IPS DF 6.9 (cell line): ENCODE data around the gene CCDC71L.

ENCODE experiments used
- DNase-seq: peaks from one replicate; pipeline ENCODE4 v3.0.0-alpha.2; 2013; ENCODE audit warnings: low read depth, low spot score
- H3K27ac ChIP-seq: one replicate; pipeline ENCODE4 v1.5.1; 2013; ENCODE audit warnings: low read length, control low read depth
- H3K27me3 ChIP-seq: 2 replicates; pipeline ENCODE4 v1.6.1; 2013; ENCODE audit warnings: mild to moderate bottlenecking, low read length; ENCODE audit not compliant: control insufficient read depth, insufficient read depth
- H3K36me3 ChIP-seq: 2 replicates; pipeline ENCODE4 v1.6.1; 2013; ENCODE audit warnings: low read length; ENCODE audit not compliant: control insufficient read depth, insufficient read depth
- H3K4me1 ChIP-seq: 2 replicates; pipeline ENCODE4 v1.6.1; 2013; ENCODE audit warnings: low read length; ENCODE audit not compliant: control insufficient read depth, insufficient read depth
- H3K4me3 ChIP-seq: 2 replicates; pipeline ENCODE4 v1.5.1; 2013; ENCODE audit warnings: mild to moderate bottlenecking, low read length
- H3K9me3 ChIP-seq: 2 replicates; pipeline ENCODE4 v1.6.1; 2013; ENCODE audit warnings: low read length, inconsistent platforms; ENCODE audit not compliant: control insufficient read depth, insufficient read depth
- WGBS: extraction: QIAGEN DNeasy Blood & Tissue Kit; methylation state at CpG from one replicate; pipeline ENCODE4 v1.1.7; 2013; ENCODE audit warnings: mixed read lengths, missing lambda C conversion rate; ENCODE audit not compliant: insufficient read length, insufficient coverage; 5-methylcytosine and 5-hydroxymethylcytosine counted together

CCDC71L gene

DNA sequence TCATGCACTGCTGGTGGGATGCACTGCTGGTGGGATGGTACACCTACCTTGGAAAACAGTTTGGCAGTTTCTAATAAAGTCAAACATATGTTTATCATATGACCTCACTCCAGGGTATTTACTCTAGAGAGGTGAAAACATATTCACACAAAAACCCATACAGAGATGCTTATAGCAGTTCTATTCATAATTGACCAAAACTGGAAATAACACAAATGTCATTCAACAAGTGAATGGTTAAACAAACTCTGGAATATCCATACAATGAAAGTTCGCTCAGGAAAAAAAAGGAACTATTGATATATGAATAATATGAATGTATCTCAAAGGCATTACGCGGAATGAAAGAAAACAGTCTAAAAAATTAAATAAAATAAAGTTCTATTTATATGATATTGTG is 19.5 kb downstream of the CCDC71L start:
- Histone ChIP-seq H3K4me3 (no peak overlapping the region), H3K9me3 (no peaks in the 10 kb centered on the region), H3K4me1 (no peaks in the 10 kb centered on the region), H3K36me3 (no peaks in the 10 kb centered on the region), H3K27ac (no peak overlapping the region), H3K27me3 (no peaks in the 10 kb centered on the region)
- no peak for DNase-seq
- no CpG with 5 or more reads among the region's 3 CpGs for WGBS

DNA sequence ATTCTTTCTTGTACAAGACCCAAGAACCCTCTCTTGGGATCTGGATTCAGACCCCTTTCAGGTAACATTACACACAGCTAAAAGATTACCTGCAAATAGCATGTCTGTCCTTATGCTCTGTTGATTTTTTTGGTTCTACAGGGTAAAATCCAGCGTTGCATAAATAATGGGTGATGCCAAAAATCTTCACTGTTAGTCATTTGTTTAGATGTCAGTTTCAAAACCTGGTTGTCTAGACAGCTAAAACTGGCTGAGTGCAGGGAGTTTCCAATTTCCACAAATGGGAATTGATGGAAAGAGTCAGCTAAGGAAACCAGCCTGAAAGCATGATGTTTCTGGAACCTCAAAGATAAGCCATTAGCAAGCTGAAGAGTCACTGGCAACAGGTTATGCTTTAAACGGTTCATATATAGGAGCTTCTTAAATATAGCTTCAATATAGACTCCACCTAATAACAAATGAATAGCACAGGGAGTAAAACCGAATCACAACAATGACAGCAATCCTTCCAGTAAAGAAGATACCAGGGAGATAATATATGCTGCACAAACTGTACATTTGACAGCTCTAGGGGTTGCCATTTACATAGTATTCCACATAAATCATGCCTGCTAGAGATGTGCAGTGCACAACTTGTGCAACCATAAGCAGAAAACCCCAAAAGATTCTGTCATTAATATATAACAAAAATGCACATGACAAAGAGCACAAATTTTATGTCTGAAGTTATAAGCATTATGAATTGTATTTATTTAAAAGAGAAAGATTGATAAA is 20.4 kb downstream of the CCDC71L start:
- Histone ChIP-seq H3K4me1 (no peaks in the 10 kb centered on the region), H3K27me3 (no peaks in the 10 kb centered on the region), H3K4me3 (no peak overlapping the region), H3K9me3 (no peaks in the 10 kb centered on the region), H3K36me3 (no peaks in the 10 kb centered on the region), H3K27ac (no peak overlapping the region)
- no peak for DNase-seq
- WGBS: no CpG with 5 or more reads among the region's 3 CpGs

DNA sequence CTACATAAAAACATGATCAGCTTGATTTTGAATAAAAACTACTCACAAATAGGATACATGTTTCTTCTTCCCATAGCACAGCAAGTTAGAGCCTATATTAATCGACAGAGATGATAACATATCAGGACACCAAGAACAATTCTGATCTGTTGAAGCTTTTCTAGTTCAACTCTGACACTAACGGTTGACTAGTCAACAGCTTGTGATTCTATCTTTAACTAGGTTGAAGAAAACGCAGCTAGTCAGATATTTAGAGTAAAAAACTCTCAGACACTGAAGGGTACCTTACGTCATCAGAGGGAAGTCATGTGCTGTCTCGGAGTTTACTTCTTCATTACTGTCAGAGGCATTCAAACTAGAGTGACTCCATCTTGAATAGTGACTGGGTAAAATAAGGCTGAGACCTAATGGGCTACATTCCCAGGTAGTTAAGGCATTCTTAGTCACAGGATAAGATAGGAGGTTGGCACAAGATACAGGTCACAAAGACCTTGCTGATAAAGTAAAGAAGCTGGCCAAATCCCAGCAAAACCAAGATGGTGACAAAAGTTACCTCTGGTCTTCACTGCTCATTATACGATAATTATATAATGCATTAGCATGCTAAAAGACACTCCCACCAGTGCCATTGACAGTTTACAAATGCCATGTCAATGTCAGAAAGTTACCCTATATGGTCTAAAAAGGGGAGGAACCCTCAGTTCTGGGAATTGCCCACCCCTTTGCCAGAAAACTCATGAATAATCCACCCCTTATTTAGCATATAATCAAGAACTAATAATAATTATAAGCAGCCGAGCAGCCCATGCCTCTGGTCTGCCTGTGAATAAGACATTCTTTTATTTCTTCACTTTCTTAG is 21.3 kb downstream of the CCDC71L start:
- no CpG with 5 or more reads among the region's 7 CpGs for WGBS
- Histone ChIP-seq H3K27me3 (no peaks in the 10 kb centered on the region), H3K4me3 (no peak overlapping the region), H3K9me3 (no peaks in the 10 kb centered on the region), H3K36me3 (no peaks in the 10 kb centered on the region), H3K27ac (no peak overlapping the region), H3K4me1 (no peaks in the 10 kb centered on the region)
- no peak for DNase-seq

DNA sequence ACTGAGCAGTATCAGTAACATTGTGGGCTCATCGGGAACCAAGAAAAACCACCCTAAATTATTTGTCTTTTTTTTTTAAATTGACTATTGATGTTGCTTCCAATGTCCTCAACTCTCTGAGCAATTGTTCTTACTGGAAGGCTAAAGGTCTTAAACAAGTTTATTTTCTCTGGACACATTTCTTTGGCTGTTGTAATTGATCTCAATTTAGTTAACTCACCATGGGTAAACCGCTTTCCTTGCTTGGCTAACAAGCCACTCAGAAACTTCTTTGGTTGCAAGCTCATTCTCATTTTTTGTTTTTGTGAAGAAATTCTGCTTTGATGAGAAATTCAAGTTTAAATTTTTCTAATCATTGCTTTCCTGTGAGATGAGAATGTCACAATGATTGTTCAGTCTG is 25.5 kb downstream of the CCDC71L start:
- Histone ChIP-seq H3K27me3 (no peaks in the 10 kb centered on the region), H3K27ac (no peak overlapping the region), H3K4me1 (no peaks in the 10 kb centered on the region), H3K4me3 (no peak overlapping the region), H3K36me3 (no peaks in the 10 kb centered on the region), H3K9me3 (no peaks in the 10 kb centered on the region)
- no peak for DNase-seq
- no CpG with 5 or more reads among the region's 2 CpGs for WGBS

DNA sequence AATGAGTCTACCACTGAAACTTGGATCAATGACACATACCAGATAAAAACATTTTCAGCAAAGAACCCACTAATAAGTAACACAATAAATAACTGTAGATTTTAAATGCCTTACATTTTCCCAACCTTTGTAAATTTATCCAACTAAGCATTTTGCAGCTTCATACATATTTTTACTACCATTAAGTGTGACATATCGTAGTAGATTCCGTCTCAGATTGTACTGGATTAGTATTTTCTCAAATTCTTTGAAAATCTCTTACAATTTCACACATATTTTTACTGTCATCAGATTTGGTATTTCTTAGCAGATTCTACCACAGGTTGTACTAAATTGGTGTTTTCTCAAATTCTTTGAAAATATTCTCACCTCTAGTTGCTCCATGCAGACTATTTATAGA is 26.0 kb downstream of the CCDC71L start:
- H3K36me3 ChIP-seq: no peaks in the 10 kb centered on the region
- no peak overlapping the region for H3K4me3 ChIP-seq
- DNase-seq: no peak
- no peaks in the 10 kb centered on the region for H3K27me3 ChIP-seq
- H3K27ac ChIP-seq: no peak overlapping the region
- no peaks in the 10 kb centered on the region for H3K4me1 ChIP-seq
- H3K9me3 ChIP-seq: no peaks in the 10 kb centered on the region
- WGBS: no CpG with 5 or more reads among the region's 2 CpGs

DNA sequence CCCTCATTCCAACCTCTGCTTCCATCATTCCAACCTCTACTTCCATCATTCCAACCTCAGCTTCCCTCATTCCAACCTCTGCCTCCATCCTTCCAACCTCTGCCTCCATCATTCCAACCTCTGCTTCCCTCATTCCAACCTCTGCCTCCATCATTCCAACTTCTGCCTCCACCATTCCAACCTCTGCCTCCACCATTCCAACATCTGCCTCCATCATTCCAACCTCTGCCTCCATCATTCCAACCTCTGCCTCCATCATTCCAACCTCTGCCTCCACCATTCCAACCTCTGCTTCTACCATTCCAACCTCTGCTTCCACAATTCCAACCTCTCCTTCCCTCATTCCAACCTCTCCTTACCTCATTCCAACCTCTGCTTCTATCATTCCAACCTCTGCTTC is 30.3 kb downstream of the CCDC71L start:
- Histone ChIP-seq H3K9me3 (no peaks in the 10 kb centered on the region), H3K27me3 (no peaks in the 10 kb centered on the region), H3K36me3 (no peaks in the 10 kb centered on the region), H3K4me3 (no peak overlapping the region), H3K4me1 (peaks cover 2% of the 10 kb centered on the region; the same call in 1 of the 2 replicates), H3K27ac (no peak overlapping the region)
- DNase-seq: no peak

DNA sequence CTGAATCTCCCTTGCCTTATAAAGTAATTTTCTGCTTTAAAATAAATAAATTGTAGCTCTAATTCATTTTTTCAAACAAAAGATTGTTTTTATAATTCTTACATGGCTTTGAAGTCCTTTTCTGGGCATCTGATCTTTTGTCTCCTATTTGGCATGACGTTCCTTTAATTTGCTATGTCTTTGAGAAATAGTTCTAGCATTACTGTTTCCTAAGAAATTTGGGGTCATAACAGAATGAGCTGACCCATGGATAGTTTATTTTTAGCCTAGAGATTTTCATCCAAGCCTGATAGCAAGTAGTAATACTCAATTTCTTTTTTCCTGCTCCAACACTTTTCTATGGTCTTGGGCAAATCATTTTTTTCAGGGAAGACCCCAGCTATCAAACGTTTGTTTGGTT is 31.4 kb downstream of the CCDC71L start:
- WGBS: no CpG with 5 or more reads among the region's 2 CpGs
- H3K27ac ChIP-seq: no peak overlapping the region
- no peak for DNase-seq
- H3K9me3 ChIP-seq: no peaks in the 10 kb centered on the region
- no peaks in the 10 kb centered on the region for H3K27me3 ChIP-seq
- H3K4me3 ChIP-seq: no peak overlapping the region
- H3K36me3 ChIP-seq: no peaks in the 10 kb centered on the region
- H3K4me1 ChIP-seq: peaks cover 2% of the 10 kb centered on the region; the same call in 1 of the 2 replicates

DNA sequence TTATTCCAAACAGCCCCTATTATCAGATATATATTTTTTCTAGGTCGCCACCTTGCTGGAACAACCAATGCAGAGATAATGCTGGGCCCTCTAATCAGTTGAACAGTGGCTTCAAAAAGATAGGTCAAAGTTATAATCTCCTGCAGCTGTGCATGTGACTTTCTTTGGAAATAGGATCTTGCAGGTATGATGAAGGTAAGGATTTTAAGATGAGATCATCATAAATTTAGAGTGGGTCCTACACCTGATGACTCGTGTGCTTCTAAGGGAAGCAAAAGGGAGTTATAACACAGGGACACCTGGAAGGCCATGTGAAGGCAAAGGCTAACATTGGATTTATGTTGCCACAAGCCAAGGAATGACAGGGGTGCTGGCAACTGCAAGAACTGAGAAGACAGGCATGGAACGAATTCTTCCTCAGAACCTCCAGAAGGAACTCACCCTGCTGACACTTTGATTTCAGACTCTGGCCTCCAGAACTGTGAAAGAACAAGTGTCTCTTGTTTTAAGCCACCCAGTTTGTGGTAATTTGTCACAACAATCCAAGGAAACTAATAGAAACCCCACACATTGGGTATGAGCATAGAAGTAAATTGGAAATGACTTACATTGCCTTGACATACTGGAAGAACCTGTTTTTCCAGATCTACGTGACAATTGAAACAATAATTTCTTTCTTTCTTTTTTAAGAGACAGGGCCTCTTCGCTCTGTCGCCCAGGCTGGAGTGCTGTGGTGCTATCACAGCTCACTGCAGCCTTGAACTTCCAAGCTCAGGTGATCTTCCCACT is 34.4 kb downstream of the CCDC71L start:
- WGBS: no CpG with 5 or more reads among the region's 6 CpGs
- Histone ChIP-seq H3K4me1 (peaks cover 2% of the 10 kb centered on the region; the same call in 1 of the 2 replicates), H3K36me3 (no peaks in the 10 kb centered on the region), H3K9me3 (no peaks in the 10 kb centered on the region), H3K27me3 (no peaks in the 10 kb centered on the region), H3K27ac (no peak overlapping the region), H3K4me3 (no peak overlapping the region)
- no peak for DNase-seq

DNA sequence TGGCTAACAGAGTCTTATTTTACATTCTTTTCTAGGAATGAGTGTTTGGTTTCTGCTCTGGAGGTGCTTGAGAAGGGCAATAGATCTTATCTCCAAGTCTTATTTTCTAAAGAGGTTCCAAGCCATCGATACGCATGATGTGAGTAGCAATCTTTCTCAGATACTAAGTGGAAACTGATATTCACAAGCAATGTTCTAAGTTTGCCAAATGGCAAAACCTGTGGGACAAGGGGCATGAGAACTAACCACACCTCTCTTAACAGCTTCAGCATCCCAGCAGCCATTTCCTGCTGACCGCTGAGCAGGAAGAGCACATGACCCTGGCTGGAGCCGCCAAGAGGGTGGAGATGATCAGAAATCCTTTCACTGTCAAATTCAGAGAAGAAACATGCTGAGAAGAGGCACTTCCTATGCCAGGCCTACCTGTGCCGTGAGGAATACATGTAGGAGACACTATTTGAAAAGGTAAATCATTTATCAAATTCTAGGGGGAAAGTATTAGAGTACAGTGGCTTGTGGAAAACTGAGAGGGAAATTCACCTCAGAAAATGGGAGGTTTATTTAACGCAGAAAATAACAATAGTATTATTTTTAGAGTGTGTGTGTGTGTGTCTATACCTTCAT is 35.2 kb downstream of the CCDC71L start:
- DNase-seq: no peak
- WGBS: no CpG with 5 or more reads among the region's 6 CpGs
- H3K4me1 ChIP-seq: peaks cover 2% of the 10 kb centered on the region; the same call in 1 of the 2 replicates
- H3K27ac ChIP-seq: no peak overlapping the region
- no peaks in the 10 kb centered on the region for H3K27me3 ChIP-seq
- no peaks in the 10 kb centered on the region for H3K36me3 ChIP-seq
- no peaks in the 10 kb centered on the region for H3K9me3 ChIP-seq
- no peak overlapping the region for H3K4me3 ChIP-seq

DNA sequence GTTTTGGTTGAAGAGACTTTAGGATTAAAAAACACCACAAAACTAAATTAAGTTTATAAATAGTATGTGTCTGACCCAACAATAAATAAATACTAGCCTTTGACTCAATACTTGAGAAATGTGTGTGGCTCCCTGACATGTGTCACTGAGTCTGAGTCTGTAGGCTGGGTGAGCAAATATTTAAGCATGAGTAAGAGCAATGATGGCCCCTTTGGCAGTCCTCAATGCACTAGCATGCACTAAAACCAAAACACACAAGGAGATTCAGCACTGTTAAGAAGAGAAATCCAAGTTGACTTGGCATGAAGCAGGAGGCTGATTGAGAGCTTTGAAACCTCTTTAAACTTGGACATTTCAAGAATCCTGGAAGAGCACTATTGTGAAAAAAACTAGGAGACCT is 37.1 kb downstream of the CCDC71L start:
- peaks cover 2% of the 10 kb centered on the region; the same call in 1 of the 2 replicates for H3K4me1 ChIP-seq
- no peak for DNase-seq

More for the DNA sequence above, 37.1 kb downstream of the CCDC71L start:
- H3K4me3 ChIP-seq: no peak overlapping the region
- H3K27ac ChIP-seq: no peak overlapping the region
- no peaks in the 10 kb centered on the region for H3K36me3 ChIP-seq
- H3K27me3 ChIP-seq: no peaks in the 10 kb centered on the region
- no peaks in the 10 kb centered on the region for H3K9me3 ChIP-seq
